Gastroesophageal sphincter (tissue), 4 donors: ENCODE data around the gene SMG1. TPM values are rescaled to one million over a fixed set of nuclear protein-coding genes. Genes with fewer than 3 reads are reported as not detected.
A peak's percentile ranks its signal among the peaks of the same experiment; 100 is the strongest.
"Not testable (repeated sequence)": the region's sequence is repeated elsewhere in the genome, so short reads cannot be mapped to it uniquely, and the experiment has no call there.

ENCODE experiments used
- ATAC-seq: fragments of 150-250 bp; one replicate; pipeline ENCODE4 v1.9.1; 2016; ENCODE audit warnings: mild to moderate bottlenecking, moderate library complexity
- H3K27ac ChIP-seq, 4 donors: fragments of 200-600 bp; sonication (generic) in 3 of 4; 1 replicate in 3 of 4; 2 replicates in 1 of 4; pipeline ENCODE4 v1.5.1; 2016 to 2019
- H3K27me3 ChIP-seq: fragments of 200-600 bp; sonication (generic); one replicate; pipeline ENCODE4 v1.5.1; 2019
- H3K36me3 ChIP-seq, 2 donors: fragments of 200-600 bp; sonication (generic); one replicate each; pipeline ENCODE4 v1.5.1; 2019; ENCODE audit warnings: control low read depth in 1 of 2
- H3K4me1 ChIP-seq, 3 donors: fragments of 200-600 bp; sonication (generic); 1 replicate in 2 of 3; 2 replicates in 1 of 3; pipeline ENCODE4 v1.5.1; 2016 to 2019; ENCODE audit warnings: control low read depth in 2 of 3
- H3K4me3 ChIP-seq, 2 donors: fragments of 200-600 bp; sonication (generic); one replicate each; pipeline ENCODE4 v1.5.1; 2019; ENCODE audit warnings: mild to moderate bottlenecking in 1 of 2, moderate library complexity in 1 of 2
- H3K9me3 ChIP-seq, 3 donors: fragments of 200-600 bp; sonication (generic); one replicate each; pipeline ENCODE4 v1.5.1; 2017 to 2019; ENCODE audit warnings: control low read depth in 2 of 3
- CTCF ChIP-seq, 4 experiments: fragments of 200-600 bp in 2 of 4; fragments of 450-650 bp in 2 of 4; sonication (generic) in 1 of 4; IDR thresholded peaks; one replicate each; pipeline ENCODE4 v1.5.1; 2017 to 2019; ENCODE audit warnings: antibody characterized with exemption in 4 of 4, mild to moderate bottlenecking in 2 of 4, moderate library complexity in 2 of 4
- EP300 ChIP-seq: sonication (generic); formaldehyde crosslinking; IDR thresholded peaks from one replicate; pipeline ENCODE4 v1.6.1; 2017; ENCODE audit warnings: antibody characterized with exemption, mild to moderate bottlenecking
- POLR2A ChIP-seq, 2 donors: fragments of 450-650 bp; IDR thresholded peaks; one replicate each; pipeline ENCODE4 v1.6.1; 2017; ENCODE audit warnings: antibody characterized with exemption in 2 of 2, mild to moderate bottlenecking in 2 of 2, moderate library complexity in 1 of 2
- POLR2AphosphoS5 ChIP-seq: sonication (generic); formaldehyde crosslinking; IDR thresholded peaks from one replicate; pipeline ENCODE4 v1.6.1; 2017; ENCODE audit warnings: antibody characterized with exemption
- WGBS, 2 donors: methylation state at CpG; one replicate each; pipeline ENCODE4 v1.1.5; 2018; ENCODE audit warnings: low coverage in 1 of 2; 5-methylcytosine and 5-hydroxymethylcytosine counted together
- total RNA-seq, 4 donors: library from RNA; depleted of rRNA; stranded (reverse); fragments of >200 nt; gene quantifications; one replicate each; pipeline ENCODE4 v1.1.0, GENCODE V29; 2016

The SMG1 gene
- total RNA-seq, result 100 to 1,000 TPM in 1 of 4 donors, 10 to 100 TPM in 3; 49.0 to 106 (median 91.7) TPM

- ATAC-seq, result peak; percentile 94
- not testable (repeated sequence) for H3K27me3 ChIP-seq, H3K36me3 ChIP-seq, H3K9me3 ChIP-seq
- H3K4me1 ChIP-seq, result peaks cover 0 to 35% (median 3%) of the 10 kb centered on the region in 3 donors
- TF ChIP-seq CTCF (IDR thresholded peaks at IDR 0.05) (peak in 1 of 4 experiments; percentile 26), POLR2A (IDR thresholded peaks at IDR 0.05) (peak; percentile 73 to 84), POLR2AphosphoS5 (peak; percentile 56)
- 0 to 1% methylated on average over 1 to 9 of the region's 104 CpGs for WGBS, 2 donors
- peak within 1 kb of the TSS; percentile 78 to 79 for H3K4me3 ChIP-seq
- peak within 1 kb of the TSS; percentile 82 to 98 (median 96) for H3K27ac ChIP-seq
Observed at GRCh38 chr16:18925986-18926865, at the start of gene SMG1. Gene SMG1 (minus strand): TSS chr16:18926408. CDS start chr16:18926041, 367 bp downstream.

DNA sequence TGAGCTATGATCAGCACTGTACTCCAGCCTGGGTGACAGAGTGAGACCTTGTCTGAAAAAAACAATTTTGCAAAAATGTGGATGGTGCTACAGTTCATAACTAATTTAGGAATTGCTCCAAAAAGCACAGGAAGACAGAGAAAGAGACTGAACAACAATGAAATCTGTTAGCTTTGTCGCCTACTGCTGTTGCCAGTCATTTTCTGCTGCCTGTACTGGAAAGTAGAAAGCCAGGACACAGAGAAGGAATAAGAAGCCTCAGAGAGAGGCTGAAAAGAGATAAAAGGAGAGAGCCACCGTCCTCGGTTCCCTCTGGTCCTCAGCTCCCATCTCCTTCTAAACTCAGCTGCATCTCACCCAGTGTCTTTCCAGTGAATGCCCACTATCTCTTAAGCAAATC, 48.9 kb upstream of the SMG1 start:
- Histone ChIP-seq H3K27ac (no peak overlapping the region), H3K4me3 (no peak overlapping the region), H3K4me1 (no peaks in the 10 kb centered on the region), H3K9me3 (no peaks in the 10 kb centered on the region), H3K36me3 (no peaks in the 10 kb centered on the region), H3K27me3 (peaks cover 32% of the 10 kb centered on the region)
- ATAC-seq, result no peak
- TF ChIP-seq CTCF (IDR thresholded peaks at IDR 0.05), result no peak
- TF ChIP-seq POLR2A (IDR thresholded peaks at IDR 0.05), result no peak
- TF ChIP-seq EP300, result no peak
- no peak for TF ChIP-seq POLR2AphosphoS5
- 51 to 64% methylated on average over 3 of the region's 3 CpGs for WGBS, 2 donors

GRCh38 chr16:18969855-18970240, 43.6 kb upstream of the SMG1 start:
- Histone ChIP-seq H3K36me3 (no peaks in the 10 kb centered on the region), H3K27ac (no peak overlapping the region), H3K9me3 (no peaks in the 10 kb centered on the region), H3K4me3 (no peak overlapping the region), H3K27me3 (no peaks in the 10 kb centered on the region), H3K4me1 (peaks cover 0 to 9% (median 0%) of the 10 kb centered on the region in 3 donors)
- WGBS, 2 donors, result 60 to 86% methylated on average over 2 of the region's 4 CpGs
- no peak for ATAC-seq
- TF ChIP-seq POLR2AphosphoS5 (no peak), EP300 (no peak), CTCF (IDR thresholded peaks at IDR 0.05) (no peak), POLR2A (IDR thresholded peaks at IDR 0.05) (no peak)

DNA sequence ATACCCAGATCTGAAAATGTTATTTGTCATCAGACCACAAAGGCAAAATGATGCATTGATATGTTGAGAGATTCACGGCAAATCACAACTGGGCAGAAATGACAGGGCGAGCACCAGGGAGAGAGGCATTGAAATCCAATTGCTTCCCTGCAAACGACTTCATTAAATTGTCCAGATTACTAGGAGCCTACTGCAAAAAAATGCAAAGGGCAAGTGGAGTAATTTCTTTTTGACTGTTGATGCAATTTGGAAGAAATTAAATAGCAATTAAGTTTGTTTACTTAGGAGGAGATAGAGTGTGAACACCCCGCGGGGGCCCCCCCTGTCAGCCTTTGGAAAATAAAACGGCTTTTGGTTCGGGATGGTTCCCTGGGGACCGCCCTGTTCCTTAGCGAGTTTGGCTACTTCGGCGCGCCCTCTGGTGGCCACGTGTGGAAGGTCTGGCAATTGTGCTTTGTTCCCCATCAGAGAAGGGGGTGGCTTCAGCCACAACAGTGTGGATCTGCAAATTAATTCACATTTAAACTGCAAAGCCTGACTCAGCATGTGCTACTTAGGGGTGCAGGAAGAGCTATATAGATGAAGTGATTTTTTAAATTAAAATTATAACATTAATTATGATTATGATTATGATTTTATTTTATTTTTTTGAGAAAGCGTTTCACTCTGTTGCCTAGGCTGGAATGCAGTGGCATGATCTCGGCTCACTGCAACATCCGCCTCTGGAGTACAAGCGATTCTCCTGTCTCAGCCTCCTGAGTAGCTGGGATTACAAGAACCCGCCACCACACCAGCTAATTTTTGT, 43.0 kb upstream of the SMG1 start:
- Histone ChIP-seq H3K4me1 (peaks cover 0 to 9% (median 0%) of the 10 kb centered on the region in 3 donors), H3K27ac (no peak overlapping the region), H3K36me3 (no peaks in the 10 kb centered on the region), H3K4me3 (peak overlapping the region; percentile 24 to 39), H3K9me3 (no peaks in the 10 kb centered on the region), H3K27me3 (no peaks in the 10 kb centered on the region)
- 14 to 48% methylated on average over 8 to 17 of the region's 18 CpGs for WGBS, 2 donors
- peak; percentile 93 for ATAC-seq
- TF ChIP-seq POLR2A (IDR thresholded peaks at IDR 0.05) (no peak), POLR2AphosphoS5 (peak; percentile 15), CTCF (IDR thresholded peaks at IDR 0.05) (peak; percentile 83 to 94 (median 90)), EP300 (no peak)
